ENCODE measurements around the gene MFN2.
"Not testable (repeated sequence)": the region's sequence is repeated elsewhere in the genome, so short reads cannot be mapped to it uniquely, and the experiment has no call there.

MFN2 gene

GRCh38 chr1:11979851-11980675 is at the start of gene MFN2:
TSS of gene MFN2 (plus strand) at chr1:11980444. CDS start at chr1:11989169, 8,725 bp downstream.
- peak; percentile 95 for DNase-seq (ENCODE audit: low spot score)

- DNase-seq (ENCODE audit: low spot score) = no peak
Observed at GRCh38 chr1:11930571-11931445, 49.4 kb upstream of the MFN2 start.

GRCh38 chr1:11931845-11932244 is 48.4 kb upstream of the MFN2 start:
- no peak for DNase-seq (ENCODE audit: low spot score)

- peak; percentile 83 for DNase-seq (ENCODE audit: low spot score)
Observed at GRCh38 chr1:11934302-11935056, 45.8 kb upstream of the MFN2 start, which contains the start of gene PLOD1. TSS of gene PLOD1 (plus strand) at chr1:11934717. CDS start at chr1:11934780, 63 bp downstream.

- no peak for DNase-seq (ENCODE audit: low spot score)
Observed at GRCh38 chr1:11935057-11935412, 45.2 kb upstream of the MFN2 start.

GRCh38 chr1:11935733-11936132 is 44.5 kb upstream of the MFN2 start:
- DNase-seq (ENCODE audit: low spot score) = not testable (repeated sequence)

GRCh38 chr1:11938722-11939526 is 41.3 kb upstream of the MFN2 start:
- no peak for DNase-seq (ENCODE audit: low spot score)

GRCh38 chr1:11939794-11940193 is 40.5 kb upstream of the MFN2 start:
- DNase-seq (ENCODE audit: low spot score) = not testable (repeated sequence)

GRCh38 chr1:11940260-11940921 is 39.9 kb upstream of the MFN2 start:
- DNase-seq (ENCODE audit: low spot score) = peak; percentile 89

- no peak for DNase-seq (ENCODE audit: low spot score)
Observed at GRCh38 chr1:11942280-11942679, 38.0 kb upstream of the MFN2 start.

- no peak for DNase-seq (ENCODE audit: low spot score)
Observed at GRCh38 chr1:11943619-11944018, 36.6 kb upstream of the MFN2 start.

- no peak for DNase-seq (ENCODE audit: low spot score)
Observed at GRCh38 chr1:11944358-11944931, 35.8 kb upstream of the MFN2 start.

GRCh38 chr1:11946647-11947046 is 33.6 kb upstream of the MFN2 start:
- no peak for DNase-seq (ENCODE audit: low spot score)

GRCh38 chr1:11948822-11949458 is 31.3 kb upstream of the MFN2 start:
- no peak for DNase-seq (ENCODE audit: low spot score)

- no peak for DNase-seq (ENCODE audit: low spot score)
Observed at GRCh38 chr1:11951901-11952300, 28.3 kb upstream of the MFN2 start.

- peak; percentile 79 for DNase-seq (ENCODE audit: low spot score)
Observed at GRCh38 chr1:11952455-11953109, 27.7 kb upstream of the MFN2 start.

- DNase-seq (ENCODE audit: low spot score) = no peak
Observed at GRCh38 chr1:11955221-11955620, 25.0 kb upstream of the MFN2 start.

- no peak for DNase-seq (ENCODE audit: low spot score)
Observed at GRCh38 chr1:11957398-11957797, 22.8 kb upstream of the MFN2 start.

GRCh38 chr1:11957897-11958296 is 22.3 kb upstream of the MFN2 start:
- DNase-seq (ENCODE audit: low spot score) = no peak

Data from putamen (tissue), 1 donor.